Epithelial cell of esophagus (primary cell): ENCODE measurements around the gene HPCAL4.
A peak's percentile ranks its signal among the peaks of the same experiment; 100 is the strongest.

ENCODE experiments used
- DNase-seq: peaks from one replicate; pipeline ENCODE4 v3.0.0; 2010; ENCODE audit warnings: low read depth
- H3K4me3 ChIP-seq: 2 replicates; pipeline ENCODE4 v1.5.1; 2011; ENCODE audit warnings: mild to moderate bottlenecking, low read length, control low read depth
- TF ChIP-seq, protein P1 (sequence below): IDR thresholded peaks from 2 replicates; pipeline ENCODE4 v1.5.1; 2011; ENCODE audit warnings: low read depth, mild to moderate bottlenecking, low read length, control low read depth, inconsistent platforms; ENCODE audit not compliant: insufficient read depth; ENCODE audit errors: missing control alignments

HPCAL4 gene

DNA sequence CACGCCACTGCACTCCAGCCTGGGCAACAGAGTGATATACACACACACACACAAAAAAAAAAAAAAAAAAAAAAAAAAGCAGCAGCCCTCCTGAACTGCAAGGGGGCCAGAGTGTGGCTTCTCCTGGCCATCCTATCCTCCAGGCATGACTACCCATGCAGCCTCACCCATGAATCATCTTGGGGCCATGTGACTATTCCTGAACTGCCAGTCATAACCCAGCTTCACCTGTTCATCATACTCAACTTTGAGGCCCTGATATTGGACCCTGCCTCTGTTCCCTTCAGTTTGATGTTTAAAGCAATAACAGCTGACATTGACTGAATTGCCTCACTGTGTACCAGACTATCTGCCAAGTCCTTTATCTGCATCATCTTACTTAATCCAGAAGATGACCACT is 2.8 kb upstream of the HPCAL4 start:
- no peak overlapping the region for H3K4me3 ChIP-seq
- TF ChIP-seq, protein P1, sequence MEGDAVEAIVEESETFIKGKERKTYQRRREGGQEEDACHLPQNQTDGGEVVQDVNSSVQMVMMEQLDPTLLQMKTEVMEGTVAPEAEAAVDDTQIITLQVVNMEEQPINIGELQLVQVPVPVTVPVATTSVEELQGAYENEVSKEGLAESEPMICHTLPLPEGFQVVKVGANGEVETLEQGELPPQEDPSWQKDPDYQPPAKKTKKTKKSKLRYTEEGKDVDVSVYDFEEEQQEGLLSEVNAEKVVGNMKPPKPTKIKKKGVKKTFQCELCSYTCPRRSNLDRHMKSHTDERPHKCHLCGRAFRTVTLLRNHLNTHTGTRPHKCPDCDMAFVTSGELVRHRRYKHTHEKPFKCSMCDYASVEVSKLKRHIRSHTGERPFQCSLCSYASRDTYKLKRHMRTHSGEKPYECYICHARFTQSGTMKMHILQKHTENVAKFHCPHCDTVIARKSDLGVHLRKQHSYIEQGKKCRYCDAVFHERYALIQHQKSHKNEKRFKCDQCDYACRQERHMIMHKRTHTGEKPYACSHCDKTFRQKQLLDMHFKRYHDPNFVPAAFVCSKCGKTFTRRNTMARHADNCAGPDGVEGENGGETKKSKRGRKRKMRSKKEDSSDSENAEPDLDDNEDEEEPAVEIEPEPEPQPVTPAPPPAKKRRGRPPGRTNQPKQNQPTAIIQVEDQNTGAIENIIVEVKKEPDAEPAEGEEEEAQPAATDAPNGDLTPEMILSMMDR = no peak
- peak; percentile 67 for DNase-seq

DNA sequence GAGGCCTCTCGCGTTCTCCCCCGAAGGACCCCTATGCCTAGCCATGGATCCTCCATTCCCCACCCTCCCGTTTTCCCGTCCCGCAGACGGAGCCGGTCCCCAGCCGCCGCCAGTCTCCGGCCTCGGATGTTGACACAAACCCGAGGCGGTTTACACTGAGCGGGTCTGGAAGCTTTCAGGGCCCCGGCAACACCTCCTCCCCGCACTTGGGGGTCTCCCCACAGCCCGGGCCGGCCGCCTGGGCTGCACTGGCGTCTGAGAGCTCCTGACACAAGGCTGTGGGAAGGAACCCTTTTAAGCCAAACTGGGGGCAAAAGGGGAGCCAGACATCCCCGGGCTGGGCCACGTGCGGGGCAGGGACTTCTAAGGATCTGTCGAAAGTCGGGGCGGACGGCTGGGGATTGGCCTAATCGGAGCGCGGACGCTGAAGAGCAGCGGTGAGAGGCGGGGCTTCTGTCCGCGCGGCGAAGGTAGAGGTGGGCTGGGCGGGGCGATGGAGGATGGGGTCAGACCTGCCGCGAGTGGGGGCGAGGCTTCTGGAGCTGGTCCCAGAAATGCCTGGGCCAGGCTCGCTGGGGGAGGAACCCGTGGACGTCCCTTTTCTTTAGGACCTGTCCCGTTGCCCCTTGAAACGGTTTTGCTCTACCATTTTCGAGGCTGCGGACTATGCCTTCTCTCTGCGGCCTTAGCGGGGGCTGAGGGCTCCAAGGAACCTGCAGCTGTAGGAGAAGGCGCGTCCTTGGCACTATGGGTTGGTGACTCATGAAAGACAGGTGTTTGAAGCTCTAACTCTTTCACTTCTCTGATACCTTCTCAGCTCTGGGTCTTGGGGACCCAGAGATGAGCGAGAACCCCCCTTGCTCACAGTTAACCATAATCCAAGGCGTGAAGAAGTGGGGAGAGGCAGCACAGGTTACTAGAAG is 1.2 kb upstream of the HPCAL4 start:
- no peak for DNase-seq
- TF ChIP-seq, protein P1 = no peak
- no peak overlapping the region for H3K4me3 ChIP-seq

DNA sequence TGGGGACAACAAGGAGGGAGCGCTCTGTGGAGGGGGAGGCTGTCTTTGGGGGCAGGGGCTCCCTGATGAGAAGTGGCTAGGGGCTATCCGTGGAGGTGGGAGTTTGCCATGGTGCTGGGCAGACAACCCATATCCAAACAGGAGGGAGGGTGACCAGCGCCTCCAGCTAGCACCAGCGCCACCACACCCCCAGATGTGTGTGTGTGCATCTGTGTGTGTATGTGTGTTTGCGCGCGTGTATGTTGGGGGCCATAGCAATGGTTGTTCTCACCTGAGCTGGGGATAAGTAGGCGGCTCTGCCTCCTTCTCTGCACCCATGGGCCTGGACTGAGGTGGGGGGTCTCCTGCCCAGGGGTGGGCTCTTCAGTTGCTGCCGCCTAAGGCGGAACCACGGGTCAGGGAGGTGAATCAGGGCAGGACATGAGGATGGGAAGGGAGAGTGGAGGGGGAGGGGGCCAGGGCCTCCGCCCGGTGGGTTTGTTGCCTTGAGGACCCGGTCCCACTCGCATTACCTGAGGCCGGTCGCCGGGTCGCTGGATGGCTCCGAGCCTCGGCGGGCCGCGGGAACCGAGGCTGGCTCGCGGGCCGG is 345 bp downstream of the HPCAL4 start:
- DNase-seq = no peak
- no peak overlapping the region for H3K4me3 ChIP-seq
- TF ChIP-seq, protein P1 = no peak

DNA sequence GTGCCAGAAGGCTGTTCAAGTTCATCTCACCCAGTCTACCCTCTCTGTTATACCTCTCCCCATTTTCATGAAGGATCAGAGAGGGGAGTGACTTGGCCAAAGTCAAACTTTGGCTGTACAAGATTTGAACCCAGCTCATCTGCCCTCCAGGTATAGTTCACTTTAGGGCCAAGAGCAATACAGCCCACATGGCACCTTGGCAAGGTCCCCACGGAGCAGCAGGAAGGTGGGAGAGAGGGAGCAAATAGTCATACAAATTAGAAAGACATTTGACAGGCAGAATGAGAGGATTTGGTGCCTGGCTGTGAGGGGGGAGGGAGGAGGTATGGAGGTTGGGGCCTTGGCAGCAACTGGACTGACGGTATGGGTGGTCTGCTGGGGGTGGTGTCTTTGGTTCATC is 1.0 kb downstream of the HPCAL4 start:
- TF ChIP-seq, protein P1 = no peak
- no peak overlapping the region for H3K4me3 ChIP-seq
- no peak for DNase-seq

DNA sequence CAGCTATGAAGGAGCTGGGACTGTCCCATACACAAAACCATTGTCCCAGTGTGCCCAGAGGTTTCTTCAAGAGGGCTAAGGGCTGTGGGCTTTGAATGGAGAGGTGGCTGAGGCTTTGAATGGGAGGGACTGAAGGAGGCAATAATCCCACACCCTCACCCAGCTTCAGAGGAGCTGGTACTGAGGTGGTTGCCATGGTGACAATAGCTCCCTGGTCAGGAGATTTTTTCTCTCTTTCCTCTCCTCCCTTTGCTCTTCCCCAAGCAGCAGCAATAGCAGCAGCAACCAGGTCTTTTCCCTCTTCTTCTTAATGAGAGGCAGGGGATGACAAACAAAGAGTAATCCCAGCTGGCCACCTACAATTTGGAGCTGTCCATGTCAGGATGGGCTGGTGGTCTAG is 1.6 kb downstream of the HPCAL4 start:
- H3K4me3 ChIP-seq = no peak overlapping the region
- TF ChIP-seq, protein P1 = no peak
- DNase-seq = no peak

DNA sequence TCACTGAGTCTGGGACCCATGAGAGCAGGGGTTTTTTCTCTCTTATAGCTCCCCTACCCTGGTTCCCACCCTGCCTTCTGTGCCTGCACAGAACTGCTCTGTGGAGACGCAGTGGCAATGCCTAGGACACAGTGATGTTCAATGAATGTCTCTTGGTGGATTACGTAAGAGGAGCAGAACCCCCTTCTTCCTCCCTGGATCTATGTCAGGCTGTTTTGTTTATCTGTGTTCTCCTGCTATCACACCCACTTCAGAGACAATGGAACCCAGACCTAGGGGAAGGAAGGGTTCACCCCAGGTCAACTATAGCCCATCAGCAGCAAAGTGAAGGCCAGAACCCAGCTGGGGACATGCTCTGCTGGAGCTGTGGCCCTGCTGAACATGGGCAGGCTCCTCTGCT is 2.0 kb downstream of the HPCAL4 start:
- DNase-seq = no peak
- no peak overlapping the region for H3K4me3 ChIP-seq
- TF ChIP-seq, protein P1 = no peak

DNA sequence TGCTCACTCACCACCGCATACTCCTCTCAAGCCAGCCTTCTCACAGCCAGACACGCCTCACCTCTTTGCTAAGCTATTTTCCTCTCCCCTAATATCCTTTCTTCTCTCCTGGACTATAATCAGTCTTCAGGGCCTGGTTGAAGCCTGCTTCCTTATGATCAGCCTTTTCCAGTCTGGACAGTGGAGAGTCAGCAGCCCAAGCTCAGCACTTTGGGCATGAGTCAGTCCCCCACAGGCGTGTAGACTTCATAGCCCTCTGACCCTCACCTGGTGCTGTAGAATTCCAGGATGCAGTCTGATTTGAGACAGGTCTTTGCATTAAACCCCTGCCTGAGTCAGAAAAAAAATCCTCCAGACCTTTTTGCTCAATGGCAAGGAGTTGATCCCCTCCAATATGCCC is 2.5 kb downstream of the HPCAL4 start:
- TF ChIP-seq, protein P1 = no peak
- no peak overlapping the region for H3K4me3 ChIP-seq
- peak; percentile 80 for DNase-seq
